IMR-90 (cell line): ENCODE data around the gene TIPARP.

ENCODE experiments used
- BHLHE40 ChIP-seq: fragments of 150-350 bp; IDR thresholded peaks from 2 replicates; pipeline ENCODE4 v1.6.1; 2016; ENCODE audit warnings: mild to moderate bottlenecking, low read depth, low read length
- CEBPB ChIP-seq: IDR thresholded peaks from 2 replicates; pipeline ENCODE4 v1.6.1; 2012; ENCODE audit warnings: low read depth, low read length, improper control_type of control experiment
- CHD1 ChIP-seq: IDR thresholded peaks from 2 replicates; pipeline ENCODE4 v1.6.1; 2012; ENCODE audit warnings: low read depth, low read length, improper control_type of control experiment
- MAFK ChIP-seq: IDR thresholded peaks from 2 replicates; pipeline ENCODE4 v1.6.1; 2012; ENCODE audit warnings: low read depth, low read length, improper control_type of control experiment
- MXI1 ChIP-seq: IDR thresholded peaks from 2 replicates; pipeline ENCODE4 v1.6.1; 2012; ENCODE audit warnings: low read depth, mild to moderate bottlenecking, low read length, moderate library complexity, borderline replicate concordance
- NFE2L2 ChIP-seq: fragments of 150-350 bp; IDR thresholded peaks from 2 replicates; pipeline ENCODE4 v1.6.1; 2016; ENCODE audit warnings: low read depth, mild to moderate bottlenecking, low read length
- POLR2A ChIP-seq: IDR thresholded peaks from 2 replicates; pipeline ENCODE4 v1.6.1; 2012; ENCODE audit warnings: mild to moderate bottlenecking, low read depth, low read length
- RAD21 ChIP-seq: IDR thresholded peaks from 2 replicates; pipeline ENCODE4 v1.6.1; 2012; ENCODE audit warnings: low read length, improper control_type of control experiment
- RFX5 ChIP-seq: IDR thresholded peaks from 2 replicates; pipeline ENCODE4 v1.8.0; 2012; ENCODE audit warnings: low read depth, mild to moderate bottlenecking, low read length, moderate library complexity
- SMC3 ChIP-seq: fragments of 150-350 bp; IDR thresholded peaks from 2 replicates; pipeline ENCODE4 v1.6.1; 2016; ENCODE audit warnings: low read depth, mild to moderate bottlenecking, antibody characterized with exemption, low read length, moderate library complexity
- TF ChIP-seq, protein P1 (sequence below): conservative IDR thresholded peaks from 2 replicates; pipeline ENCODE4 v1.5.1; 2012; ENCODE audit warnings: mild to moderate bottlenecking, low read depth, low read length, improper control_type of control experiment
- TF ChIP-seq, protein P2 (sequence below): fragments of 150-350 bp; IDR thresholded peaks from 2 replicates; pipeline ENCODE4 v1.6.1; 2017; ENCODE audit warnings: mild to moderate bottlenecking, antibody characterized with exemption, low read length, low read depth

DNA sequence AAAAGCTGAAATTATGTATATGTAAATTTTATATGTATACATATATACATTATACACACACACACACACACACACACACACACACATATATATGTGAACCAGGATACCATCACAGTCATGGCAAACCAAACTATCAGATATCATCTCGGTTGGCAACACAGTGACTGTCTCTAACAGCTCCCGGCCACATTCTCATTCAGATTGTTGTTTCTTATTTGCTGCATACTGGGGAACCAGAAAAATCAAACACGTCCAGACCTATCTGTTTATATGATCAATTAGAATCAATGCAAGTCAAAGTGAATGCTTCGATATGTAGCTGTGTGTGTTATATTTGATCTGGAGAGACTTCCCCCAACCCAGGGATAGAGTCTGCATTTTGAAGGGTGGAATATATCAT is 61.1 kb downstream of the TIPARP start:
- TF ChIP-seq RFX5 (no peak), SMC3 (no peak), POLR2A (no peak), CEBPB (no peak), RAD21 (no peak), BHLHE40 (no peak), MXI1 (no peak), MAFK (no peak), CHD1 (no peak), NFE2L2 (no peak)
- TF ChIP-seq, protein P1, sequence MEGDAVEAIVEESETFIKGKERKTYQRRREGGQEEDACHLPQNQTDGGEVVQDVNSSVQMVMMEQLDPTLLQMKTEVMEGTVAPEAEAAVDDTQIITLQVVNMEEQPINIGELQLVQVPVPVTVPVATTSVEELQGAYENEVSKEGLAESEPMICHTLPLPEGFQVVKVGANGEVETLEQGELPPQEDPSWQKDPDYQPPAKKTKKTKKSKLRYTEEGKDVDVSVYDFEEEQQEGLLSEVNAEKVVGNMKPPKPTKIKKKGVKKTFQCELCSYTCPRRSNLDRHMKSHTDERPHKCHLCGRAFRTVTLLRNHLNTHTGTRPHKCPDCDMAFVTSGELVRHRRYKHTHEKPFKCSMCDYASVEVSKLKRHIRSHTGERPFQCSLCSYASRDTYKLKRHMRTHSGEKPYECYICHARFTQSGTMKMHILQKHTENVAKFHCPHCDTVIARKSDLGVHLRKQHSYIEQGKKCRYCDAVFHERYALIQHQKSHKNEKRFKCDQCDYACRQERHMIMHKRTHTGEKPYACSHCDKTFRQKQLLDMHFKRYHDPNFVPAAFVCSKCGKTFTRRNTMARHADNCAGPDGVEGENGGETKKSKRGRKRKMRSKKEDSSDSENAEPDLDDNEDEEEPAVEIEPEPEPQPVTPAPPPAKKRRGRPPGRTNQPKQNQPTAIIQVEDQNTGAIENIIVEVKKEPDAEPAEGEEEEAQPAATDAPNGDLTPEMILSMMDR: no peak
- TF ChIP-seq, protein P2, sequence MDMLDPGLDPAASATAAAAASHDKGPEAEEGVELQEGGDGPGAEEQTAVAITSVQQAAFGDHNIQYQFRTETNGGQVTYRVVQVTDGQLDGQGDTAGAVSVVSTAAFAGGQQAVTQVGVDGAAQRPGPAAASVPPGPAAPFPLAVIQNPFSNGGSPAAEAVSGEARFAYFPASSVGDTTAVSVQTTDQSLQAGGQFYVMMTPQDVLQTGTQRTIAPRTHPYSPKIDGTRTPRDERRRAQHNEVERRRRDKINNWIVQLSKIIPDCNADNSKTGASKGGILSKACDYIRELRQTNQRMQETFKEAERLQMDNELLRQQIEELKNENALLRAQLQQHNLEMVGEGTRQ: no peak
